NCI-H446 (cell line): Measurements from ENCODE around the gene PCGF2.

ENCODE experiments used
- DNase-seq, 2 experiments: peaks; one replicate each; lab custom pipeline; 2025; lab: John Stamatoyannopoulos, UW

PCGF2 gene

GRCh38 chr17:38751144-38751807 is 3.1 kb upstream of the PCGF2 start:
- DNase-seq, result no peak

GRCh38 chr17:38750312-38751121 is 2.4 kb upstream of the PCGF2 start:
- peak in 1 of 2 experiments; percentile 38 for DNase-seq

GRCh38 chr17:38750044-38750311 is 1.8 kb upstream of the PCGF2 start:
- DNase-seq, result no peak

- peak; percentile 30 to 69 for DNase-seq
Observed at GRCh38 chr17:38749223-38750043, 1.3 kb upstream of the PCGF2 start.

GRCh38 chr17:38748892-38749222 is 721 bp upstream of the PCGF2 start:
- DNase-seq, result no peak

- peak in 1 of 2 experiments; percentile 15 for DNase-seq
Observed at GRCh38 chr17:38747463-38748148, 530 bp downstream of the PCGF2 start.

- no peak for DNase-seq
Observed at GRCh38 chr17:38746849-38747462, 1.2 kb downstream of the PCGF2 start.

GRCh38 chr17:38746004-38746848 is 1.9 kb downstream of the PCGF2 start:
- no peak for DNase-seq

- DNase-seq, result peak in 1 of 2 experiments; percentile 15
Observed at GRCh38 chr17:38745545-38745944, 2.6 kb downstream of the PCGF2 start.

- DNase-seq, result no peak
Observed at GRCh38 chr17:38743556-38744171, 4.5 kb downstream of the PCGF2 start.

- peak; percentile 91 for DNase-seq
Observed at GRCh38 chr17:38742411-38743308, 5.5 kb downstream of the PCGF2 start.

GRCh38 chr17:38741921-38742410 is 6.2 kb downstream of the PCGF2 start:
- DNase-seq, result no peak

GRCh38 chr17:38741461-38741860 is 6.7 kb downstream of the PCGF2 start:
- DNase-seq, result no peak

GRCh38 chr17:38740806-38741205 is 7.3 kb downstream of the PCGF2 start:
- DNase-seq, result no peak

GRCh38 chr17:38740044-38740443 is 8.1 kb downstream of the PCGF2 start:
- no peak for DNase-seq

GRCh38 chr17:38739305-38739704 is 8.8 kb downstream of the PCGF2 start:
- DNase-seq, result no peak

GRCh38 chr17:38738686-38739085 is 9.4 kb downstream of the PCGF2 start:
- no peak for DNase-seq

- no peak for DNase-seq
Observed at GRCh38 chr17:38738007-38738662, 10.0 kb downstream of the PCGF2 start.
